SJCRH30 (cell line): ENCODE measurements around the gene CEND1. TPM values are rescaled to one million over a fixed set of nuclear protein-coding genes. Genes with fewer than 3 reads are reported as not detected.

ENCODE experiments used
- DNase-seq, 2 experiments: peaks; one replicate each; pipeline ENCODE4 v3.0.0-alpha.2; 2015 to 2020
- H3K27ac ChIP-seq: fragments of 250-450 bp; sonication (Bioruptor Pico); 2 replicates; pipeline ENCODE4 v1.5.1; 2020; ENCODE audit warnings: mild to moderate bottlenecking, moderate library complexity
- H3K27me3 ChIP-seq: fragments of 250-450 bp; sonication (Bioruptor Pico); 2 replicates; pipeline ENCODE4 v1.5.1; 2020; ENCODE audit warnings: mild to moderate bottlenecking, moderate library complexity
- H3K36me3 ChIP-seq: fragments of 250-450 bp; sonication (Bioruptor Pico); 2 replicates; pipeline ENCODE4 v1.5.1; 2020; ENCODE audit warnings: mild to moderate bottlenecking, moderate library complexity
- H3K4me1 ChIP-seq: fragments of 250-450 bp; sonication (Bioruptor Pico); 2 replicates; pipeline ENCODE4 v1.5.1; 2020; ENCODE audit warnings: mild to moderate bottlenecking, moderate library complexity
- H3K4me3 ChIP-seq: fragments of 250-450 bp; sonication (Bioruptor Pico); 2 replicates; pipeline ENCODE4 v1.5.1; 2020; ENCODE audit warnings: mild to moderate bottlenecking, moderate library complexity
- H3K9me3 ChIP-seq: fragments of 250-450 bp; sonication (Bioruptor Pico); replicated peaks from 2 replicates; pipeline ENCODE4 v1.5.1; 2020; ENCODE audit warnings: mild to moderate bottlenecking, moderate library complexity
- total RNA-seq: library from RNA; depleted of rRNA; stranded (reverse); fragments of >200 nt; shearing (Covaris generic); gene quantifications from 2 replicates; pipeline ENCODE4 v1.2.3, GENCODE V29; 2014

CEND1 gene
- total RNA-seq, 1 experiment from 2014 or later, result 1.5 TPM

DNA sequence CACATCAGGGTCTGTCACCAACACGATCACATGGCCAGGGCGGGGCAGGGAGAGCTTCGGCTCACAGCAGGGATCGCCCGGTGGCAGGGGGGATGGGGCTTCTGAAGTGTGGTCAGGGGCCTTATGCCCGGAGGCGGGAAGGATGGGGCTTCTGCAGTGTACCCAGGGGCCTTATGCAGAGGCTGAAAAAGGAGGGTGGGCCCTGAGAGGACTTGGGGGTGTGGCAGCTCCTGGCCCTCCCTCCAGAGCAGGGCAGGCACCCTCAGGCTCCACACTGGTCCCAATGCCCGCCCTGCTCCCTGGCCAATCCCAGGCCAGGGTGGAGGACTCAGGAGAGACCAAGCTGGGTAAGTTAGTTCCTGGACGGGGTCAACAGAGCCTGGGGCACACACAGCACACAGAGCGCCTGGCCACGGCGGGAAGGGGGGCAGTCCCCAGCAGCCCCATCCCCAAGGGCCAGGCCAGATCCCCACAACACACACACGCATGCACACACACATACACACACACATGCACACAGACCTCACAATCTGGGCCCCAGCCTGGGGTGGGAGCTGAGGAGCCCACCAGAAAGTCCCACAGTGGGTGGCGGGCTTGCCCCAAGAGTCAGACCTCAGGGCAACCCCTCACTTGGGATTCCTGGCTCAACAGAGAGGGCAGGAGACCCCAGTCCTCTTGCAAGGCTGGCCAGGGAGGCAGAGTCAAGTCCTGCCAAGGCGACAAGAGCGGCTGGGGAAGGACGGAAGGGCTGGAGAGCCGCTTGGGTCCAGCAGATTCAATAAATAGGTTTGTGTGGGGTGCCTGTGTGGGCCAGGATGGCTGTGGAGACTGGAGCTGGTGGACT is 1.1 kb upstream of the CEND1 start:
- peaks cover 32% of the 10 kb centered on the region for H3K4me1 ChIP-seq
- H3K36me3 ChIP-seq, result no peaks in the 10 kb centered on the region
- no peak overlapping the region for H3K4me3 ChIP-seq
- H3K27me3 ChIP-seq, result no peaks in the 10 kb centered on the region
- peak; percentile 61 to 65 for DNase-seq
- no peaks in the 10 kb centered on the region for H3K9me3 ChIP-seq
- H3K27ac ChIP-seq, result no peak overlapping the region

DNA sequence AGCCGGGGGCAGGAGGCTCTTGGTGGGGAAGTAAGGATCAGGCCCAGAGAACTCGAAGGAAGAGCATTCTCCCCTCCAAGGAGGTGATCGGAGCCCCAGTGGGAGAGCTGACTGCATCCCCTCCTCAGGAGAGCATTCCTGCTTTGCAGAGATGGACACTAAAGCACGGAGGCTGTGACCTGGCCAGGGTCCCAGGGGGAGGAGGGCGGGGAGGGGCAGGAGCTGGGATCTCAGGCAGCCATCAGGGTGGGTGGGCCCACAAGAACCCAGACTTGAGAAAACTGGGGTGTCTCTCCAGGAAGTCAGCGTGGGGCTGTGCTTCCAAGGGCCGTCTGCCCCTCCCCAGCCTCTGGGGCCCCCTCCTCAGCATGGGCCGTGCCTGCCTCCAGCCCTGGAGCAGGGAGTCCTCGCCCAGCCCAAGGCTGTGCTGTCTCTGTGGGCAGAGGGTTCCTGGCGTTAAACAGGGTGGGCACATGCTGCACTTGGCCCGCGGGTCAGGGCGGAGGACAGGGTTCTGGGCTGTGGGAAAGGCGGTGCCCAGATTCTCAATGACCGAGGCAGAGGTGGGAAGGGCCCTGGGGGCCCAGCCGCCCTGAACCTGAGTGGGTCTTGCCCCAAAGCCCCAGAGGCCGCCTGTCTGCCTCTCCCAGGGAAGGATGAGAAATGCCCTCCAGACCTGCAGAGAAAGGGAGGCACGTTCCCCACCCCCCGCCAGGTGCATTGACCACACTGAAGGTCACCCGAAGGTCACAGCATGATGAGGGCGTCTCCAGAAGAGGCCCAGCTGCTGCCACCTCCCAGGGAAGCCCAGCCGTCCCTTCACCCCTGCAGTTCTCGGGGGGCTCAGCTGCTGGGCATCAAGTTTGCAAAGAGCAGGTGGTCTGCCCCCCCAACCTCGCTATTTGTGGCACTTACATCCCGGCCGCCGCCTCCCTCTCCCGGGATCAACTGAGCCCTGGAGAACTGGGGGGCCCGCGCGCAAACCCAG is 643 bp downstream of the CEND1 start:
- H3K9me3 ChIP-seq, result no peaks in the 10 kb centered on the region
- peak; percentile 62 to 66 for DNase-seq
- H3K36me3 ChIP-seq, result no peaks in the 10 kb centered on the region
- H3K4me1 ChIP-seq, result peaks cover 23% of the 10 kb centered on the region
- H3K27ac ChIP-seq, result peak overlapping the region; percentile 34
- H3K4me3 ChIP-seq, result peak overlapping the region; percentile 33
- no peaks in the 10 kb centered on the region for H3K27me3 ChIP-seq

DNA sequence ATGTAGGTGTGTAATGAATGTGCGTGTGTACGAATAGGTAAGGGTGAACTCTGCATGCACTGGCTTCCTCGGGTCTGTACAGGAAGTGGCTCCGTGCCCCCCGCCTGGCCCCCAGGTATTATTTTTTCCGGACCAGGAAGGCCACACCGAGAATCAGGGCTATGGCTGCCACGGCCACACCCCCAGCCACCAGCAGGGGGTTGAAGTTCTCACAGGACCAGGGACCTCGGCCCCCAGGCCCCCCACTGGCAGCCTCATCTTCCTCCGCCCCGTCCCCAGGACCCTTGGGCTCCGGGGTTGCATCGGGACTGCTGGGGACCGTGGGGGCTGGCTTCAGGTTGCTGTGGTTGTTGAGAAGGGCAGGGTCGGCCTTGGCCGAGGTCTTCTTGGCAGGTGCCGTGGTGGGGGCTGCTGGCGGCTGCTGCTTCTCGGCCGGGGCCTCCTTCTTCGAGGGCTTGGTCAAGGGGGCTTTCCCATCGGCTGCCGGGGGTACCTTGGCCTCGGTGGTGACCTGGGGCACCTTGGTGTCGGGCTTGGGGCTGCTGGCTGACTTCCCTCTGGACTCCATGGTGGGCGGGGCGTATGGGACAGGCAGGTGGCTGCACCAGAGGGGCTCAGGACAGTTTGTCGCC is 1.8 kb downstream of the CEND1 start:
- no peak for DNase-seq
- Histone ChIP-seq H3K4me3 (no peak overlapping the region), H3K9me3 (no peaks in the 10 kb centered on the region), H3K4me1 (peaks cover 23% of the 10 kb centered on the region), H3K27ac (no peak overlapping the region), H3K27me3 (no peaks in the 10 kb centered on the region), H3K36me3 (no peaks in the 10 kb centered on the region)

DNA sequence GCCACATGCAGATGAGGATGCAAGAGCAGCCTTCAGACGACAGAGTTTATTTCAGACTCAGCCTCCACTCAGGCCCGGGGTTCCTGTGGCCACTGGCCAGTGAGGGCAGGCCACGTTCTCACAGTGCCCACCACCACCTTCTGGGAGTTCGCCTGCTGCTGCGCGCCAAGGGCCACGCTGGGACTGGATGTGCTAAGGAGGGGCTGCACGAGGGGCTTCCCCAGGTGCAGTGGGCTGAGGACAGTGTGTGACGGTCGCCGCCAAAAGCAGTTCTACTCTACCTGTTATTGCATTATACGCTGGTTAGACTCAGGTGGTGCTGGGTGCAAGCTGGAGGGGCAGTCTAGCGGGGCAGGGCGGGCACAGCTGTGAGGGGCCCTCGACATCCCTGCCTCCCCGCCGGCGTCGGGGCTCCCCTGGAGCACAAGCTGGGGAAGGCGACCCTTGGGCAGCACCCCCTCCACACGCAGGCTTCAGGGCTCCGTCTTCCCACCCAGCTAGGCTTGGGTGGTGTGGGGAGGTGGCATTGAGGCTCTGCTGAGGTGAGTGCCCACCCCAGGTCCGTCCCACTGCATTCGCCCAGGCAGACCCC is 2.7 kb downstream of the CEND1 start:
- Histone ChIP-seq H3K4me3 (no peak overlapping the region), H3K4me1 (peaks cover 23% of the 10 kb centered on the region), H3K36me3 (no peaks in the 10 kb centered on the region), H3K27ac (no peak overlapping the region), H3K27me3 (no peaks in the 10 kb centered on the region), H3K9me3 (no peaks in the 10 kb centered on the region)
- no peak for DNase-seq

DNA sequence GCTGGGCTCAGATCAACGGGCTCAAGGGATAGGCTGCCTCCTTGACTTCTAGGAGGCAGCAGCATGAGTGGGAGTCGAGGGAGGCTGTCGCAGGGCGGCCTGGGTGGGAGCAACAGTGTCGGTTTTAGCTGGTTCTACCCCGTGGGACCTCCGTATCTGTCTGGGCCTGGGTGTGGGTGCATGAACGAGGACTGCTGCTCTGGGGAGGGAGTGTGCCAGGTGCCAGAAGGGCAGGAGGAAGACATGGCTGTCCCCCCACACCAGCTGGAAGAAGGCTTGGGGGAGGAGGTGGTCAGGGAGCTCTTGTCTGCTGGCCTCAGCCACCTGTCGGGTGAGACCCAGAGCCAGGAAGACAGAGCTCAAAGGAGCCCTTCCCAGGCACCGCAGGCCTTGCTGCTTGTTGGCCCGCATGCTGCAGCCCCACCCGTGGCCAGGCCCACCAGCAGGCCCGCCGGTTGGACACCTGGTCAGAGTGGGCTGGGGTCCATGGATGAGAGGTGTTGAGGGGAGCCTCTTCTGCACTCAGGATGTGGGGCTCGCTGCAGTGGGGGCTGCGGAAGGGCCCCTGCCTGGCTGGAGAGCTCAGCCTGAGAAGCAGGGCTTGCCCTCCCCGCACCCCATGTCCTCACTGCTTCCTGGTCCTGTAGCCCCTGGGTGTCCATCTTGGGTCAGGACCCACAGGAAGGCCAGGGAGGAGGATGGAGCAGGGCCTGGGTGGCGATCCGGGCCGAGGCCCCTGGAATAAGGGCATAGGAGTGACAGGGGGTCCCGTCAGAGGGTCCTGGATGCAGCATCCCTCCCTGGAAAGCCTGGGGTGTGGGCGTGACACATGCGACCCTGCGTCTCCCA is 3.4 kb downstream of the CEND1 start:
- H3K4me1 ChIP-seq, result peaks cover 23% of the 10 kb centered on the region
- peak; percentile 54 to 60 for DNase-seq
- no peaks in the 10 kb centered on the region for H3K9me3 ChIP-seq
- H3K36me3 ChIP-seq, result no peaks in the 10 kb centered on the region
- no peak overlapping the region for H3K4me3 ChIP-seq
- H3K27ac ChIP-seq, result no peak overlapping the region
- H3K27me3 ChIP-seq, result no peaks in the 10 kb centered on the region

DNA sequence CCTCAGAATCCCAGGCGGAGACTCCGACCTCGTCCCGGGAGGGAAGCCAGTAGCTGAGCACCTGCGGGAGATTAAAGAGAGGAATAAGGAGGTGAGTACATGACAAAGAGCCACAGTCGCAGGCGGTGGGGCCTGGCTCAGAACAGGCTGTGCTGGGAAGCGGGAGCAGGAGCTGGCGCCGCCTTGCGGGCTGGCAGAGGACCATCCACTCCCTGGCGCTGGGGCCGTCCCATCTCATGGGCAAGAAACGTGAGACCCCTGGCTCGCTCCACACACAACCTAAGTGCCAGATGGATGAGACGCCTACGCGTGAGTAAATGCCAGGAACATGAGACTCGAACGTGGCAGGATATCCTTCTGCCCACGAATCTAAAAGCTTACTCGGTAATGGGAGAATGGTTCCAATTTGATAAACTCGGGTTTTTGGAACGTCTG is 6.3 kb downstream of the CEND1 start:
- H3K27ac ChIP-seq, result no peak overlapping the region
- peaks cover 9% of the 10 kb centered on the region for H3K4me1 ChIP-seq
- no peaks in the 10 kb centered on the region for H3K9me3 ChIP-seq
- H3K27me3 ChIP-seq, result no peaks in the 10 kb centered on the region
- DNase-seq, result peak; percentile 72 to 76
- no peaks in the 10 kb centered on the region for H3K36me3 ChIP-seq
- H3K4me3 ChIP-seq, result no peak overlapping the region

DNA sequence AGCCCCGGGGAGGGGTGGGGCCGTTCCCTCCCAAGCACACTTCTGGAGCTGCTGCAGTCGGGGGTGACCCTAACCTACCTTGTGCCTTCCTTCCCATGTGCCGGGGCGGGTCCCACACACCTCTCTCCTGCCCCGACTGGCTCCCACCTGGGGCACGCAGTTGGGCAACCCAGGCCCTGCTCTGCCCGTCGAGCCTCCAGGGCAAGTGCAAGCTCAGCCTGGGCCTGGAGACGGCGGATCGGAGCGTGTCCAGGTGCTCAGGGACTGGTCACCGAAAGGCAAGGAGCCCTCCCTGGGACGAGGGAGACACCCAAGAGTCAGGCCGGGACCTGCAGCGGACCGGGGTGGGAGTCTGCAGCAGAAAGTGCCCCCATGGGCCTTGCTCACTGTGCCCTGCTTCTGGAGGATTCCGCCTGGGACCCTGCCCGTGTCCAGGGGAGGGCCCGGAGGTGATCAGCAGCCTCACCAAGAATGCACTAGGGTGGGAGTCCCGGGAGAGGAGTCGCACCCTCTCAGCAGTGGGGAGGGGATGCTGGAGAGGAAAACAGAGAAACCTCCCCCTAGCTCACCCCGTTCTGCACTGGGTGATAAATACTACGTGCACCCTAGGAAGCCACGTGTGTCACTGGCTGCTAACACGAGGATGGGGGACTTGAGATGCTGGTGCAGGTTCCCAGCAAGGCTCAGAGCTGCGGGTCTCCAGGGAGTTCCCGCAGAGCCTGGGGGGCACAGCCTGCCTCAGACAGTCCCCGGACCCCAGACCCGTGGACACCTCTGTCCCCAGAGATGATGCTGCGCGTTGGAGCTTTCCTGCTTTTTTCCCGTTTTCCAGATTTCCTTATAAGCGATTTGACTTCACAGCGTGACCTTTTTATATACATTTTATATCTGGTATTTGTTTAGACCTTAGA is 7.4 kb downstream of the CEND1 start:
- Histone ChIP-seq H3K4me3 (no peak overlapping the region), H3K36me3 (no peaks in the 10 kb centered on the region), H3K27me3 (no peaks in the 10 kb centered on the region), H3K9me3 (no peaks in the 10 kb centered on the region), H3K27ac (no peak overlapping the region), H3K4me1 (peaks cover 8% of the 10 kb centered on the region; the same call in 1 of the 2 replicates)
- DNase-seq, result no peak

DNA sequence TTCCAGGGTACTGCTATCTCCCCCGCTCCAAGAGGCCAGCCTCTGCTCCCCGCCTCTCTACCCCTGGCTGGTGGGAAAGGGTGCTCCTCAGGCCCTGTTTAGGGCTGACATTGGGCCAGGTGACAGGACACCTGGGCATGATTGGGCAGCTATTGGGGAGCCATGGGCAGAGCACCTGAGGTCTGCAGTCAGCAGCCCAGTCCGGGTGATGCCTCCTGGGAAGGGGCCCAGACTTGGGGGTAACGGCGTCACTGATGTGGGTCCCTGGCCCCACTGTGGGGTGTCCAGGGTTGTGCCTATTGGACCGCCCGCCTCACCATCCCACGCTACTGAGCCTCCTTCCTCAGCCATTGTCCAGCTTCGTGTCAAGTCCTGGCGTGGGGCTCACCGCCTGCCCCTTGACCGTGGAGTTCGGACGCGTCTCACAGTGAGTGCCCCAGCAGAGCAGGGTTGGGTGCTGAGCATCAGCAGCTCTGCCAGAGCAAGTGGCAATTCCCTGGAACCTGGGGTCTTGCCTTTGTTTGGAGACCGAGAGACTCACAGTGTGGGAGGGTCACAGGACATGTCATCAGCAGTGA is 9.8 kb downstream of the CEND1 start:
- no peak overlapping the region for H3K4me3 ChIP-seq
- H3K36me3 ChIP-seq, result no peaks in the 10 kb centered on the region
- H3K9me3 ChIP-seq, result no peaks in the 10 kb centered on the region
- no peak overlapping the region for H3K27ac ChIP-seq
- 0 out of 2 replicates have a peak, but pooled peaks cover 6% of the 10 kb centered on the region for H3K4me1 ChIP-seq
- H3K27me3 ChIP-seq, result no peaks in the 10 kb centered on the region
- no peak for DNase-seq

DNA sequence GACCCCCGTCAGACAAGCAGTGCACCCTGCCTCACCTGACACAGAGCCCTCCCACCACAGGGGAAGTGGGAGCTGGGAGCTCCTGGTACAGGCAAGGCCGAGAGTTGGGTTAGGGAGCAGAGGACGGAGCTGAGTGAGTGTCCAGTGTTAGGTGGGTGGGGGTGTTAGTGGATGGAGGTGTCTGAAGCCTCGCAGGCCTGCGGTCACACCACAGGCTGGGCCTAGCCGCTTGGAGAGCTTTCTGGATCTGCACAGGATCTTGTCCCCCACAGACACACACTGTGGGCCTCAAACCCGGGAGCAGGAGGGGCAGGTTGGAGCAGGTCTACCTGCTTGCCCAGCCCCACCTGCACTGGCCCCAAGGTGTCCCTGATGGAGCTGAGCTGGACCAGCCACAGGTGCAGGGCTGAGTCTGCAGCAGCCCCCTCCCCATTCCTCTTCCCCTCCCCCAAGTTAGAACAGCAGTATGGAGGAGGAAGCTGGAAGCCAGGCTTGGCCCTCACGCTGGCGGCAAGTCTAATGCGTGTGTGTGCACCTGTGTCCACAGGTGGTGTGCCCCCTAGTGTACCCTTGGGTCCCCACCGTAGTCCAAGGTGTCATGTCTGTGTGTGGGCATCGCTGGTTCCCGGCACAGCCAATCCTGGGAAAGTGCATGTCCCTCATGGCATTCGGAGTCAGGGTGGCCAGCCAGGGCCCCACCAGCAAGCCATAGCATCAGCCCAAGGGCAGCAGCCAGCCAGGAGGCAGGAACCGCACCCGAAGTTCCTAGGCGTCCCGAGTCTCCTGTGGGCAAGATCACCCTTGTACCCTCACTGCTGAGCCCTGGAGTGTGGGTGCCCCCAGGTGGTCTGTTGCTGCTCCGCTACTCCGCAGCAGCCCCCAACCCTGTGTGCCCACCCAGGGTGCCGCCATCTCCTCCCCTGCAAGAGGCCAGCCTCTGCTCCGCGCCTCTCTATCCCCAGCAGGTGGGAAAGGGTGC is 10.6 kb downstream of the CEND1 start:
- Histone ChIP-seq H3K4me1 (0 out of 2 replicates have a peak, but pooled peaks cover 6% of the 10 kb centered on the region), H3K9me3 (no peaks in the 10 kb centered on the region), H3K27me3 (no peaks in the 10 kb centered on the region), H3K36me3 (peaks cover 2% of the 10 kb centered on the region; the same call in 1 of the 2 replicates), H3K4me3 (no peak overlapping the region), H3K27ac (no peak overlapping the region)
- no peak for DNase-seq

DNA sequence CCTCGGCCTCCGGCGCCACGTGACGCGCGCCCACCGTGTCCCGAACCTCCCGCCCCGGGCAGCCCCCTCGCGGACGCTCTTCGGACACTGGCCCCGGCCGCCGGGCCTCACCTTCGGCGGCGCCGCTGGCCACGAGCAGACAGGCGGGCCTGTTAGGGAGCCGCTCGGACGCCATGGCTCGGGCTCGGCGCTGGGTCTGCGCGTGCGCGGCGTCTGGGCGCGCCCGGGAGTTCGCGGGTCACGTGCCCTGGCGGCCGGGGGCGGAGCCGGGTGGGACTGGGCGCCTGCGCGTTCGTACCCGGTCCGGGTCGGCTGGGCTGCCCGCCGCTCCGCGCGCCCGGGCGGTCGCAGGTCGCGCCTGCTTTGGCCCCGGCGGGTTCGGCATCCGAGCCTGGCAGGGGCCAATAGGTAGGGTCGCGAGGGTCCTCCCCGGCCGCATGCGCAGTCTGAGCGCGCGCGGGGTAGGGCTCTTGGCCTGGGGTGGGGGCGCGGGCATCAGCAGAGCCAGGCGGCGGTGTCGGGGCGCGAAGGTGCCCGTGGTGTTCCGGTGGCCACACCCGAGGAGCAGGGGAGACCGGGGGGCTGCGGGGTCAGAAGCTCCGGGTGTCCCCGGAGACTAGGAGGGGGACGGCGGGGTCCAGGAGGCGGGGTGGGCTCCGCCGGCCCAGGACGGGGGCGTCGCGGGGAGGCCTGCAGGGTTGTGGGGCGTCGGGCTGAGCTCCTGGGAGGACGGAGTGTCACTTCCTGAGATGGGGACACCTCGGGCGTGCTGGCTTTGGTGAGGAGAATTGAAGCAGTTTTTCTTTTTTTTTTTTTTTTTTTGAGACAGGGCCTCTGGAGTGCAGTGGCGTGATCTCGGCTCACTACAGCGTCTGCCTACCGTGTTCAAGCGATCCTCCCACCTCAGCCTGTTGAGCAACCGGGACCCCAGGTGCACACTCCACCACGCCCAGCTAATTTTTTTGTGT is 12.3 kb downstream of the CEND1 start, which contains the start of gene GATD1:
Gene GATD1 (minus strand): TSS at position 200 of the 968 bp plus-strand sequence. CDS start 25 bp downstream, at position 175.
- no peaks in the 10 kb centered on the region for H3K27me3 ChIP-seq
- H3K4me1 ChIP-seq, result peaks cover 17% of the 10 kb centered on the region; the same call in 1 of the 2 replicates
- peak within 1 kb of the TSS; percentile 66 for H3K27ac ChIP-seq
- H3K9me3 ChIP-seq, result no peaks in the 10 kb centered on the region
- DNase-seq, result peak; percentile 89 to 91
- peak within 1 kb of the TSS; percentile 99 for H3K4me3 ChIP-seq
- peaks cover 7% of the 10 kb centered on the region; the same call in 1 of the 2 replicates for H3K36me3 ChIP-seq
